HepG2 (cell line): ENCODE measurements around the gene NKD1. TPM values are rescaled to one million over a fixed set of nuclear protein-coding genes. Genes with fewer than 3 reads are reported as not detected.

Experiments
- DZIP1 ChIP-seq: sonication (generic); formaldehyde crosslinking; IDR thresholded peaks from 2 replicates; pipeline ENCODE4 v1.5.0; 2020; ENCODE audit warnings: mild to moderate bottlenecking, missing genetic modification reagents
- PHF20 ChIP-seq: sonication (generic); formaldehyde crosslinking; IDR thresholded peaks from 2 replicates; pipeline ENCODE4 v1.5.0; 2020; ENCODE audit warnings: mild to moderate bottlenecking, missing genetic modification reagents
- YY1 ChIP-seq: IDR thresholded peaks from 2 replicates; pipeline ENCODE4 v1.6.1; 2011; ENCODE audit warnings: low read length, low read depth, moderate library complexity, mild to moderate bottlenecking; ENCODE audit not compliant: insufficient read depth, insufficient replicate concordance
- ZBTB34 ChIP-seq: sonication (generic); formaldehyde crosslinking; IDR thresholded peaks from 2 replicates; pipeline ENCODE4 v1.8.0; 2022; ENCODE audit warnings: mild to moderate bottlenecking, missing genetic modification reagents
- ZBTB39 ChIP-seq: sonication (generic); formaldehyde crosslinking; IDR thresholded peaks from 2 replicates; pipeline ENCODE4 v1.5.0; 2020; ENCODE audit warnings: missing genetic modification reagents
- ZFP36L1 ChIP-seq: sonication (generic); formaldehyde crosslinking; IDR thresholded peaks from 2 replicates; pipeline ENCODE4 v1.8.0; 2022; ENCODE audit warnings: mild to moderate bottlenecking, missing genetic modification reagents, moderate library complexity
- ZNF510 ChIP-seq: sonication (generic); formaldehyde crosslinking; IDR thresholded peaks from 2 replicates; pipeline ENCODE4 v1.4.0; 2020; ENCODE audit warnings: low read depth, mild to moderate bottlenecking, missing genetic modification reagents
- ZSCAN5A ChIP-seq: sonication (generic); formaldehyde crosslinking; IDR thresholded peaks from 2 replicates; pipeline ENCODE4 v1.8.0; 2022; ENCODE audit warnings: mild to moderate bottlenecking, missing genetic modification reagents, borderline replicate concordance
- polyA plus RNA-seq, 8 experiments: library from polyadenylated mRNA; depleted of rRNA in 3 of 8; stranded (reverse) in 7 of 8; unstranded in 1 of 8; fragments of >200 nt; fragmentation: Illumina TruSeq in 4 of 8; extraction: Trizol in 4 of 8; gene quantifications; 2 replicates each; pipeline versions ENCODE4 v1.2.1 to v1.2.3, GENCODE V29; 2011 to 2016; ENCODE audit warnings: low read depth in 4 of 8, missing spikeins in 1 of 8, mixed read lengths in 1 of 8; ENCODE audit not compliant: insufficient read depth in 1 of 8
- total RNA-seq, 5 experiments: library from RNA; depleted of rRNA; stranded (reverse); fragments of >200 nt; fragmentation: Illumina TruSeq; extraction: Trizol; gene quantifications; 2 replicates each; pipeline ENCODE4 v1.2.3, GENCODE V29; 2016; ENCODE audit warnings: low read depth in 1 of 5

Gene NKD1
- total and polyA plus RNA-seq, 2 of the 13 experiments (the other 11 are each of a cell fraction or from before 2014, with no cell fraction given), result 70.4 to 121 TPM

- no peak for TF ChIP-seq ZSCAN5A (CRISPR knock-in tag)
- no peak for TF ChIP-seq PHF20
- TF ChIP-seq ZNF510 (CRISPR knock-in tag), result no peak
- TF ChIP-seq ZBTB34 (CRISPR knock-in tag), result no peak
- TF ChIP-seq YY1, result no peak
- no peak for TF ChIP-seq ZBTB39 (CRISPR knock-in tag)
- no peak for TF ChIP-seq ZFP36L1 (CRISPR knock-in tag)
- no peak for TF ChIP-seq DZIP1 (CRISPR knock-in tag)
- TF ChIP-seq, all 625 proteins: peak for 44
These were observed 839 bp downstream of the NKD1 start (continued) for GRCh38 chr16:50548909-50549560.
